Lower lobe of right lung (tissue), 2 donors: ENCODE measurements around the gene MAD1L1. TPM values are rescaled to one million over a fixed set of nuclear protein-coding genes. Genes with fewer than 3 reads are reported as not detected.

ENCODE experiments used
- ATAC-seq, 2 donors: fragments of 200-7000 bp; cut with Tn5 transposase; one replicate each; pipeline ENCODE4 v1.9.1; 2020 to 2022; ENCODE audit warnings: mild to moderate bottlenecking in 2 of 2, moderate library complexity in 2 of 2
- DNase-seq: peaks from one replicate; pipeline ENCODE4 v3.0.0-alpha.2; 2020
- H3K27ac ChIP-seq: fragments of 200-600 bp; one replicate; pipeline ENCODE4 v1.8.0; 2022
- H3K27me3 ChIP-seq: fragments of 200-600 bp; one replicate; pipeline ENCODE4 v1.8.0; 2022; ENCODE audit warnings: low read depth
- H3K36me3 ChIP-seq: fragments of 200-600 bp; one replicate; pipeline ENCODE4 v1.8.0; 2022; ENCODE audit warnings: mild to moderate bottlenecking
- H3K4me1 ChIP-seq: fragments of 200-600 bp; one replicate; pipeline ENCODE4 v1.8.0; 2022
- H3K4me3 ChIP-seq: fragments of 200-600 bp; one replicate; pipeline ENCODE4 v1.8.0; 2022; ENCODE audit warnings: mild to moderate bottlenecking
- H3K9me3 ChIP-seq: fragments of 200-600 bp; one replicate; pipeline ENCODE4 v1.8.0; 2022
- CTCF ChIP-seq: fragments of 200-600 bp; IDR thresholded peaks from one replicate; pipeline ENCODE4 v1.8.0; 2022; ENCODE audit warnings: antibody characterized with exemption, mild to moderate bottlenecking
- intact Hi-C: fragments of 100-400 bp; cut with DNase I; formaldehyde crosslinking; loops from one replicate; pipeline ENCODE4 v1.11.0; 2022
- total RNA-seq: library from RNA; stranded (reverse); fragmentation: NEBNext Ultra II Directional; extraction: Animal tissue kit (Norgen Biotek cat#: 25700); gene quantifications from one replicate; pipeline ENCODE4 v1.2.1, GENCODE V29; 2021
- donor health status: DM: no; HTN: yes; CAD: no; lungs with severe emphysema.

MAD1L1 gene
- total RNA-seq, 1 donor from 2014 or later, result 44.5 TPM

DNA sequence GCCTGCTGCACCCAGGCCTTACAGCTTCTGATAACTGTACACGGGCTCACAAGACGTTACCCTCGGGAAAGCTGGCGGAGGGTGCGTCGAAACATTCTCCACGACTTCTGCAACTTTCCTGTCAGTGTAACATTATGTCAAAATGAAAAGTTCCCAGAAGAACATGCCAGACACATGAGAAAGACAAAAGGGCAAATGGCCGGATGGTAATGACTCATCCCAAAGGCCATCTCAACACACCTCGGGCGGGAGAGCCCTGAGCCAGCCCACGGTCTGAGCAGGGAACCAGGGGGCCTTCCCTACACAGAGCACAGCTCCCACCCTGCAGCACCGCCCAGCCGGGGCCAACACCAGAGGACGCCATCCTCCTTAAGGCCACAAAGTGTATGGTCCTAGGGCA lies 118.7 kb downstream of the MAD1L1 start:
- Histone ChIP-seq H3K4me1 (peaks cover 42% of the 10 kb centered on the region), H3K4me3 (no peak overlapping the region), H3K27ac (no peak overlapping the region), H3K36me3 (peaks cover 5% of the 10 kb centered on the region), H3K9me3 (no peaks in the 10 kb centered on the region), H3K27me3 (no peaks in the 10 kb centered on the region)
- no peak for TF ChIP-seq CTCF
- DNase-seq (no peak), ATAC-seq (no peak)
- intact Hi-C loops, result no loop called here

- intact Hi-C loops, result no loop called here
- no peak for DNase-seq
- H3K9me3 ChIP-seq, result no peaks in the 10 kb centered on the region
- no peak for ATAC-seq
- H3K27me3 ChIP-seq, result no peaks in the 10 kb centered on the region
- no peak overlapping the region for H3K27ac ChIP-seq
- no peak for TF ChIP-seq CTCF
- peaks cover 44% of the 10 kb centered on the region for H3K4me1 ChIP-seq
- H3K36me3 ChIP-seq, result peaks cover 5% of the 10 kb centered on the region
- H3K4me3 ChIP-seq, result no peak overlapping the region
These were observed 120.2 kb downstream of the MAD1L1 start for GRCh38 chr7:2112261-2113198.

DNA sequence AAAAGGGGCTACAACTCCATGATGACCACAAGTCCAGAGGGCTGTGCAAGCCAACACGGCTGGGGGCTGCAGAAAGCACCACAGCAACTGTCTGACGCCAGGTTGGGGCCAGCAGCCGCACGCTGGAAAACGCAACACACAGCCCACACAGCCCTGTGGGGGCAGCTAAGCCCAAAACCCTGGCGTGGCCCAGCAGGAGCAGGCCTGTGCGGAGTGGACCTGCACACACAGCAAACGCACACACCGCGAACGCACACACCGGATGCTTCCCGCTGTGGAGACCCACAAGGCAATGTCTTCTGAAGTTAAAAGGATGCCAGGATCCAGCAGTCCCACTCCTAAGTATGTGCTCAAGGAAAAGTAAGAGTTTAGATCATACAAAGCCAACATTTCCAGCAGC lies 121.2 kb downstream of the MAD1L1 start:
- ATAC-seq, result no peak
- no peak for TF ChIP-seq CTCF
- no peak overlapping the region for H3K4me3 ChIP-seq

DNA sequence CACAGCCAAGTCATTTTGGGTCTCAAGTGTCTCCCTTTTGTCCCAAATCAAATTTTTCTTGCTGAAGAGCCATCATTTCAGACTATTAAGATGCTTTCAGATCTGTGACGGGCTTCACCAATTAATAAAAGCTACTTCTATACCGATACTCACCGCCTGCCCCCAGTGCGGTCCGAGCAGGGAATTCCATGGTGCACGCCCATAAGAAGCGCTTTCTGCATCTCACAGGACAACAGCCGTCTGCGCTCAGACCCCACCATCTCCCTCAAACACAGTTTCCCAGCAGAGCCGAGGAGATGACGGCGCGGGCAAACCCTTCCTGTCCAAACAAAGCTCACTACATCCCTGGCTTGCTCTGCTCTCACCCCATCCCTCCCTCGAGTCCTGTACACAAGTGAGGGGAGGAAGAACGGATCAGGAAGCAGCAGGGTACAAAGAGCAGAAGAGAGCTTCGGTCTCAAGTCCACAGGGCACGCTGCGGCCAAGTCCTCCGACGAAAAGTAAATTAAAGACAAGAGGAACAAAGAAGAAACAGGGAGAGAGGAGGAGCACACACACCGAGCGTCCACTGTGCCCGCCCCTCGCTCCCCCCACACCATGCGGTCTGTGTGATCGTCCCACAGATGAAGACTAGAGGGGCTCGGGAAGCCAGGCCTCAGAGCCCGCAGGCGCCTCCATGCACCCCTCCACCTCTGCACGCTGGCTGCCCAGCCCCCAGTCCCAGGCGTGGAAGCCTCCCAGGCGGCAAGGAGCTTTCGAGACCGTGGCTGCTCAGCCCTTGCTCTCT lies 121.9 kb downstream of the MAD1L1 start:
- intact Hi-C loops, result no loop called here
- Histone ChIP-seq H3K4me3 (no peak overlapping the region), H3K36me3 (peaks cover 5% of the 10 kb centered on the region), H3K27me3 (no peaks in the 10 kb centered on the region), H3K27ac (no peak overlapping the region), H3K4me1 (peaks cover 45% of the 10 kb centered on the region), H3K9me3 (no peaks in the 10 kb centered on the region)
- ATAC-seq (no peak), DNase-seq (no peak)
- TF ChIP-seq CTCF, result no peak

More for the DNA sequence above, 121.2 kb downstream of the MAD1L1 start:
- no peaks in the 10 kb centered on the region for H3K9me3 ChIP-seq
- H3K27me3 ChIP-seq, result no peaks in the 10 kb centered on the region
- intact Hi-C loops, result no loop called here
- no peak overlapping the region for H3K27ac ChIP-seq
- H3K36me3 ChIP-seq, result peaks cover 5% of the 10 kb centered on the region
- no peak for DNase-seq
- H3K4me1 ChIP-seq, result peaks cover 45% of the 10 kb centered on the region

GRCh38 chr7:2109936-2110609 lies 122.7 kb downstream of the MAD1L1 start:
- no peak for TF ChIP-seq CTCF

More at GRCh38 chr7:2109936-2110609, 122.7 kb downstream of the MAD1L1 start:
- peak in 1 of 2 donors; percentile 12 for ATAC-seq
- Histone ChIP-seq H3K9me3 (no peaks in the 10 kb centered on the region), H3K27ac (no peak overlapping the region), H3K4me3 (no peak overlapping the region), H3K27me3 (no peaks in the 10 kb centered on the region), H3K4me1 (peaks cover 43% of the 10 kb centered on the region), H3K36me3 (peaks cover 5% of the 10 kb centered on the region)
- DNase-seq, result no peak
- intact Hi-C loops, result no loop called here
